OCI-LY1 (cell line): ENCODE data around the gene ZNF366.

Experiments used
- H2AFZ ChIP-seq: fragments of 200-600 bp; sonication (generic), shearing (Covaris generic); 2 replicates; pipeline ENCODE4 v1.6.0; 2014; ENCODE audit warnings: antibody characterized with exemption, mild to moderate bottlenecking, low read length
- H3F3A ChIP-seq: fragments of 200-600 bp; sonication (generic), shearing (Covaris generic); 2 replicates; pipeline ENCODE4 v1.6.0; 2014; ENCODE audit warnings: mild to moderate bottlenecking, antibody characterized with exemption, low read length, moderate library complexity; ENCODE audit not compliant: insufficient read depth
- H3K27ac ChIP-seq: fragments of 200-600 bp; sonication (generic); 2 replicates; pipeline ENCODE4 v1.5.1; 2014; ENCODE audit warnings: low read length, mixed run types, mild to moderate bottlenecking, low read depth; ENCODE audit not compliant: poor library complexity, severe bottlenecking
- H3K27me3 ChIP-seq: fragments of 200-600 bp; sonication (generic); 2 replicates; pipeline ENCODE4 v1.6.0; 2014; ENCODE audit warnings: antibody characterized with exemption, mild to moderate bottlenecking, low read length, moderate library complexity; ENCODE audit not compliant: insufficient read depth
- H3K36me3 ChIP-seq: fragments of 200-600 bp; sonication (generic); 2 replicates; pipeline ENCODE4 v1.6.1; 2014; ENCODE audit warnings: mild to moderate bottlenecking, antibody characterized with exemption, low read length, moderate library complexity, mixed read lengths; ENCODE audit not compliant: insufficient read depth
- H3K4me1 ChIP-seq: fragments of 200-600 bp; sonication (generic); 2 replicates; pipeline ENCODE4 v1.5.1; 2014; ENCODE audit warnings: mild to moderate bottlenecking, low read length, moderate library complexity; ENCODE audit not compliant: insufficient read depth, severe bottlenecking
- H3K4me2 ChIP-seq: fragments of 200-600 bp; sonication (generic), shearing (Covaris generic); 2 replicates; pipeline ENCODE4 v1.6.1; 2014; ENCODE audit warnings: low read length
- H3K4me3 ChIP-seq: fragments of 200-600 bp; sonication (generic); 2 replicates; pipeline ENCODE4 v1.5.1; 2014; ENCODE audit warnings: low read length, low read depth, mild to moderate bottlenecking, mixed read lengths; ENCODE audit not compliant: poor library complexity, severe bottlenecking
- H3K79me2 ChIP-seq: fragments of 200-600 bp; shearing (Covaris generic); 2 replicates; pipeline ENCODE4 v1.6.1; 2016; ENCODE audit warnings: mixed run types, low read length, mixed read lengths; ENCODE audit not compliant: insufficient read depth
- H3K9ac ChIP-seq: fragments of 200-600 bp; sonication (generic), shearing (Covaris generic); 2 replicates; pipeline ENCODE4 v1.6.1; 2014; ENCODE audit warnings: mild to moderate bottlenecking, low read length, mixed read lengths
- H3K9me2 ChIP-seq: fragments of 200-600 bp; sonication (generic), shearing (Covaris generic); 2 replicates; pipeline ENCODE4 v1.6.1; 2014; ENCODE audit warnings: low read depth, mild to moderate bottlenecking, low read length, mixed read lengths
- H3K9me3 ChIP-seq: fragments of 200-600 bp; shearing (Covaris generic); 2 replicates; pipeline ENCODE4 v1.6.1; 2014; ENCODE audit warnings: low read length, mixed read lengths
- H4K20me1 ChIP-seq: fragments of 200-600 bp; sonication (generic), shearing (Covaris generic); 2 replicates; pipeline ENCODE4 v1.6.0; 2016; ENCODE audit warnings: mild to moderate bottlenecking, low read length; ENCODE audit not compliant: insufficient read depth
- CTCF ChIP-seq: fragments of 200-600 bp; sonication (generic), shearing (Covaris generic); IDR thresholded peaks from 2 replicates; pipeline ENCODE4 v1.5.1; 2017; ENCODE audit warnings: mild to moderate bottlenecking, antibody characterized with exemption, low read length, moderate library complexity, mixed read lengths
- EZH2 ChIP-seq: fragments of 200-600 bp; sonication (generic), shearing (Covaris generic); IDR thresholded peaks from 2 replicates; pipeline ENCODE4 v1.8.0; 2017; ENCODE audit warnings: borderline replicate concordance, mixed run types, mild to moderate bottlenecking, antibody characterized with exemption, low read length, moderate library complexity, mixed read lengths

ZNF366 gene

GRCh38 chr5:72453246-72453775 lies 53.9 kb downstream of the ZNF366 start:
- Histone ChIP-seq H3K27ac (no peak overlapping the region), H3K9me2 (no peaks in the 10 kb centered on the region), H3K4me3 (no peak overlapping the region), H2AFZ (no peak overlapping the region), H3K4me1 (no peaks in the 10 kb centered on the region), H4K20me1 (no peaks in the 10 kb centered on the region), H3F3A (no peaks in the 10 kb centered on the region), H3K9me3 (no peaks in the 10 kb centered on the region), H3K27me3 (peaks cover 4% of the 10 kb centered on the region; the same call in 1 of the 2 replicates), H3K4me2 (no peak overlapping the region), H3K79me2 (no peaks in the 10 kb centered on the region), H3K36me3 (no peaks in the 10 kb centered on the region), H3K9ac (no peak overlapping the region)
- TF ChIP-seq CTCF (no peak), EZH2 (no peak)

GRCh38 chr5:72452515-72453245 lies 54.5 kb downstream of the ZNF366 start:
- Histone ChIP-seq H3K4me2 (no peak overlapping the region), H3K36me3 (no peaks in the 10 kb centered on the region), H4K20me1 (no peaks in the 10 kb centered on the region), H3K9me3 (no peaks in the 10 kb centered on the region), H3K9ac (no peak overlapping the region), H3K79me2 (no peaks in the 10 kb centered on the region), H3K27me3 (peaks cover 4% of the 10 kb centered on the region; the same call in 1 of the 2 replicates), H3K4me3 (no peak overlapping the region), H3K4me1 (no peaks in the 10 kb centered on the region), H3K9me2 (no peaks in the 10 kb centered on the region), H3K27ac (no peak overlapping the region), H2AFZ (no peak overlapping the region), H3F3A (no peaks in the 10 kb centered on the region)
- TF ChIP-seq EZH2 (no peak), CTCF (no peak)

GRCh38 chr5:72451741-72452505 lies 55.3 kb downstream of the ZNF366 start:
- Histone ChIP-seq H3K27ac (no peak overlapping the region), H3K36me3 (no peaks in the 10 kb centered on the region), H2AFZ (no peak overlapping the region), H3F3A (no peaks in the 10 kb centered on the region), H4K20me1 (no peaks in the 10 kb centered on the region), H3K4me3 (no peak overlapping the region), H3K79me2 (no peaks in the 10 kb centered on the region), H3K9me2 (no peaks in the 10 kb centered on the region), H3K4me1 (no peaks in the 10 kb centered on the region), H3K9ac (no peak overlapping the region), H3K9me3 (no peaks in the 10 kb centered on the region), H3K4me2 (no peak overlapping the region), H3K27me3 (peaks cover 4% of the 10 kb centered on the region; the same call in 1 of the 2 replicates)
- TF ChIP-seq CTCF (no peak), EZH2 (no peak)
